WTC11 (cell line): ENCODE data around the gene LHX2. TPM values are rescaled to one million over a fixed set of nuclear protein-coding genes. Genes with fewer than 3 reads are reported as not detected.

Experiments
- ATAC-seq: fragments of 200-7000 bp; cut with Tn5 transposase; 2 replicates; pipeline ENCODE4 v1.10.0; 2021; ENCODE audit warnings: mild to moderate bottlenecking, moderate library complexity
- CTCF ChIA-PET: fragments of 300-600 bp; sonication (Branson Sonifier 250); formaldehyde crosslinking; loops from one replicate; lab custom pipeline; 2021; ENCODE audit warnings: antibody characterized with exemption; lab: Charles Lee
- POLR2A ChIA-PET: fragments of 350-600 bp; sonication (Branson Sonifier 250); formaldehyde crosslinking; loops from one replicate; lab custom pipeline; 2021; ENCODE audit warnings: antibody characterized with exemption; lab: Charles Lee
- DNase-seq: peaks from one replicate; pipeline ENCODE4 v3.0.0; 2021; ENCODE audit warnings: low spot score
- H3K27ac Mint-ChIP-seq: 2 replicates; pipeline ENCODE4 v1.8.0; 2021; ENCODE audit warnings: mixed read lengths
- H3K27me3 Mint-ChIP-seq: 2 replicates; pipeline ENCODE4 v1.8.0; 2021; ENCODE audit warnings: low read depth, mild to moderate bottlenecking, moderate library complexity, mixed read lengths
- H3K36me3 Mint-ChIP-seq: 2 replicates; pipeline ENCODE4 v1.8.0; 2021; ENCODE audit warnings: mixed read lengths
- H3K4me1 Mint-ChIP-seq: 2 replicates; pipeline ENCODE4 v1.8.0; 2022; ENCODE audit warnings: mixed read lengths
- H3K4me3 Mint-ChIP-seq: 2 replicates; pipeline ENCODE4 v1.8.0; 2021; ENCODE audit warnings: mild to moderate bottlenecking, moderate library complexity, mixed read lengths
- H3K9me3 Mint-ChIP-seq: 2 replicates; pipeline ENCODE4 v1.8.0; 2021; ENCODE audit warnings: mixed read lengths
- ATF1 ChIP-seq: sonication (generic); formaldehyde crosslinking; IDR thresholded peaks from 2 replicates; pipeline ENCODE4 v1.8.1; 2023; ENCODE audit warnings: mild to moderate bottlenecking, moderate library complexity, missing genetic modification reagents
- CBFB ChIP-seq: sonication (generic); formaldehyde crosslinking; IDR thresholded peaks from 2 replicates; pipeline ENCODE4 v1.8.1; 2022; ENCODE audit warnings: mild to moderate bottlenecking, low read depth, missing genetic modification reagents
- GABPB1 ChIP-seq: sonication (generic); formaldehyde crosslinking; IDR thresholded peaks from 2 replicates; pipeline ENCODE4 v1.8.1; 2023; ENCODE audit warnings: mild to moderate bottlenecking, missing genetic modification reagents
- GTF2I ChIP-seq: fragments of 250-450 bp; sonication (Bioruptor Pico); conservative IDR thresholded peaks from 2 replicates; pipeline ENCODE4 v1.4.0; 2021; ENCODE audit warnings: mild to moderate bottlenecking
- HMGXB4 ChIP-seq: sonication (generic); formaldehyde crosslinking; IDR thresholded peaks from 2 replicates; pipeline ENCODE4 v1.8.1; 2023; ENCODE audit warnings: mild to moderate bottlenecking, moderate library complexity, missing genetic modification reagents
- JUN ChIP-seq: sonication (generic); formaldehyde crosslinking; IDR thresholded peaks from 2 replicates; pipeline ENCODE4 v1.8.0; 2023; ENCODE audit warnings: mild to moderate bottlenecking, missing genetic modification reagents
- MLX ChIP-seq: sonication (generic); formaldehyde crosslinking; IDR thresholded peaks from 2 replicates; pipeline ENCODE4 v1.8.1; 2023; ENCODE audit warnings: mild to moderate bottlenecking, missing genetic modification reagents, moderate library complexity
- MXD4 ChIP-seq: fragments of 250-450 bp; sonication (Bioruptor Pico); IDR thresholded peaks from 2 replicates; pipeline ENCODE4 v1.8.0; 2021; ENCODE audit warnings: mild to moderate bottlenecking, moderate library complexity, borderline replicate concordance
- NFE2L1 ChIP-seq: sonication (generic); formaldehyde crosslinking; IDR thresholded peaks from 2 replicates; pipeline ENCODE4 v1.8.1; 2023; ENCODE audit warnings: missing genetic modification reagents
- NFYB ChIP-seq: sonication (generic); formaldehyde crosslinking; conservative IDR thresholded peaks from 2 replicates; pipeline ENCODE4 v1.8.0; 2022; ENCODE audit warnings: low read depth, missing genetic modification reagents
- NR3C1 ChIP-seq: sonication (generic); formaldehyde crosslinking; conservative IDR thresholded peaks from 2 replicates; pipeline ENCODE4 v1.8.1; 2023; ENCODE audit warnings: low read depth, mild to moderate bottlenecking, missing genetic modification reagents
- OVOL2 ChIP-seq: fragments of 250-450 bp; sonication (Bioruptor Pico); IDR thresholded peaks from 2 replicates; pipeline ENCODE4 v1.9.0; 2021; ENCODE audit warnings: mild to moderate bottlenecking, borderline replicate concordance
- PREB ChIP-seq: sonication (generic); formaldehyde crosslinking; IDR thresholded peaks from 2 replicates; pipeline ENCODE4 v1.8.1; 2022; ENCODE audit warnings: mild to moderate bottlenecking, missing genetic modification reagents, moderate library complexity, borderline replicate concordance
- PRRX2 ChIP-seq: fragments of 250-450 bp; sonication (Bioruptor Pico); IDR thresholded peaks from 2 replicates; pipeline ENCODE4 v1.8.0; 2021; ENCODE audit warnings: mild to moderate bottlenecking
- RELA ChIP-seq: sonication (generic); formaldehyde crosslinking; IDR thresholded peaks from 2 replicates; pipeline ENCODE4 v1.8.1; 2022; ENCODE audit warnings: missing genetic modification reagents, mild to moderate bottlenecking, borderline replicate concordance
- SMAD3 ChIP-seq: sonication (generic); formaldehyde crosslinking; IDR thresholded peaks from 2 replicates; pipeline ENCODE4 v1.8.0; 2022; ENCODE audit warnings: missing genetic modification reagents, mild to moderate bottlenecking, borderline replicate concordance
- STAT6 ChIP-seq: sonication (generic); formaldehyde crosslinking; conservative IDR thresholded peaks from 2 replicates; pipeline ENCODE4 v1.8.1; 2023; ENCODE audit warnings: mild to moderate bottlenecking, low read depth, missing genetic modification reagents, moderate library complexity
- ZBTB21 ChIP-seq: sonication (generic); formaldehyde crosslinking; IDR thresholded peaks from 2 replicates; pipeline ENCODE4 v1.8.1; 2023; ENCODE audit warnings: mild to moderate bottlenecking, missing genetic modification reagents, borderline replicate concordance
- ZBTB43 ChIP-seq: sonication (generic); formaldehyde crosslinking; IDR thresholded peaks from 2 replicates; pipeline ENCODE4 v1.8.1; 2023; ENCODE audit warnings: mild to moderate bottlenecking, missing genetic modification reagents
- ZMAT4 ChIP-seq: fragments of 250-450 bp; sonication (Bioruptor Pico); IDR thresholded peaks from 2 replicates; pipeline ENCODE4 v1.9.0; 2021; ENCODE audit warnings: mild to moderate bottlenecking
- ZNF281 ChIP-seq: sonication (generic); formaldehyde crosslinking; IDR thresholded peaks from 2 replicates; pipeline ENCODE4 v1.8.0; 2023; ENCODE audit warnings: mild to moderate bottlenecking, missing genetic modification reagents
- ZNF423 ChIP-seq: fragments of 250-450 bp; sonication (Bioruptor Pico); IDR thresholded peaks from 2 replicates; pipeline ENCODE4 v2.1.2; 2022; ENCODE audit warnings: mild to moderate bottlenecking, moderate library complexity
- total RNA-seq: library from RNA; stranded (reverse); gene quantifications from 3 replicates; pipeline ENCODE4 v1.2.3, GENCODE V29; 2021

Gene LHX2
- total RNA-seq, 1 experiment from 2014 or later, result 0.42 TPM

- Mint-ChIP-seq H3K4me1 (peaks cover 11% of the 10 kb centered on the region), H3K27ac (no peak overlapping the region), H3K27me3 (peaks cover 12% of the 10 kb centered on the region), H3K4me3 (no peak overlapping the region), H3K36me3 (no peaks in the 10 kb centered on the region), H3K9me3 (no peaks in the 10 kb centered on the region)
- DNase-seq (no peak), ATAC-seq (no peak)
- CTCF ChIA-PET, result interaction anchor here (1.1 kb wide), 1 partner anchor 74 kb away, joined by 3 read pairs; no protein-coding TSS in a partner anchor
- TF ChIP-seq SMAD3 (CRISPR knock-in tag) (no peak), PREB (no peak), GTF2I (CRISPR knock-in tag) (no peak), HMGXB4 (CRISPR knock-in tag) (no peak), ATF1 (no peak), ZNF281 (no peak)
- POLR2A ChIA-PET, result interaction anchor here (0.7 kb wide), 1 partner anchor 420 kb away, joined by 3 read pairs; no protein-coding TSS in a partner anchor
Observed at GRCh38 chr9:123965801-123966686, 45.5 kb upstream of the LHX2 start.

- no peak for ATAC-seq
- POLR2A ChIA-PET, result interaction anchor here (0.5 kb wide), 1 partner anchor 97 kb away, joined by 3 read pairs; no protein-coding TSS in a partner anchor
- TF ChIP-seq GABPB1 (CRISPR knock-in tag) (no peak), JUN (CRISPR knock-in tag) (no peak), NFE2L1 (no peak), NR3C1 (CRISPR knock-in tag) (no peak), RELA (CRISPR knock-in tag) (no peak), PRRX2 (CRISPR knock-in tag) (no peak), ZBTB21 (CRISPR knock-in tag) (no peak), MXD4 (CRISPR knock-in tag) (no peak), ZMAT4 (CRISPR knock-in tag) (no peak), STAT6 (CRISPR knock-in tag) (no peak), NFYB (no peak), ZNF423 (CRISPR knock-in tag) (no peak), MLX (CRISPR knock-in tag) (no peak), ZBTB43 (CRISPR knock-in tag) (no peak), OVOL2 (no peak), CBFB (CRISPR knock-in tag) (no peak)
Observed at GRCh38 chr9:123967323-123967722, 44.2 kb upstream of the LHX2 start.

More at GRCh38 chr9:123967323-123967722, 44.2 kb upstream of the LHX2 start:
- Mint-ChIP-seq H3K27me3 (peaks cover 12% of the 10 kb centered on the region), H3K4me3 (no peak overlapping the region), H3K4me1 (peaks cover 9% of the 10 kb centered on the region), H3K36me3 (no peaks in the 10 kb centered on the region), H3K27ac (no peak overlapping the region), H3K9me3 (no peaks in the 10 kb centered on the region)
- DNase-seq, result no peak
- CTCF ChIA-PET, result interaction anchor here (1.1 kb wide), 1 partner anchor 73 kb away, joined by 3 read pairs; no protein-coding TSS in a partner anchor
